Naive thymus-derived CD4-positive, alpha-beta T cell (primary cell): Measurements from ENCODE around the gene GHRH. TPM values are rescaled to one million over a fixed set of nuclear protein-coding genes. Genes with fewer than 3 reads are reported as not detected.

ENCODE experiments used
- ATAC-seq: fragments of 150-1000 bp; cut with Tn5 transposase; 2 replicates; pipeline ENCODE4 v1.10.0; 2021; ENCODE audit warnings: mild to moderate bottlenecking, moderate library complexity
- CTCF ChIA-PET: fragments of 350-600 bp; sonication (Branson Sonifier 250); formaldehyde crosslinking; loops from one replicate; lab custom pipeline; 2021; ENCODE audit warnings: antibody characterized with exemption; lab: Charles Lee
- POLR2A ChIA-PET: fragments of 350-600 bp; sonication (Branson Sonifier 250); formaldehyde crosslinking; loops from one replicate; lab custom pipeline; 2021; ENCODE audit warnings: antibody characterized with exemption, inconsistent platforms; lab: Charles Lee
- DNase-seq, 9 donors: peaks; one replicate each; pipeline versions ENCODE4 v3.0.0 to v3.0.0-alpha.2; 2020 to 2022; ENCODE audit warnings: mixed read lengths in 1 of 9
- H3K27ac ChIP-seq: one replicate; pipeline ENCODE4 v1.7.0; 2013; ENCODE audit warnings: mild to moderate bottlenecking, low read depth, low read length, moderate library complexity
- H3K27me3 ChIP-seq, 2 donors: one replicate each; pipeline ENCODE4 v1.7.0; 2013; ENCODE audit warnings: low read length in 2 of 2, mild to moderate bottlenecking in 2 of 2, moderate library complexity in 2 of 2; ENCODE audit not compliant: control insufficient read depth in 2 of 2, insufficient read depth in 2 of 2
- H3K36me3 ChIP-seq, 3 experiments: 1 replicate in 2 of 3; 2 replicates in 1 of 3; pipeline ENCODE4 v1.7.0; 2013; ENCODE audit warnings: low read length in 3 of 3, mild to moderate bottlenecking in 3 of 3, moderate library complexity in 1 of 3; ENCODE audit not compliant: insufficient read depth in 3 of 3, control insufficient read depth in 2 of 3
- H3K4me1 ChIP-seq, 2 donors: one replicate each; pipeline ENCODE4 v1.7.0; 2013; ENCODE audit warnings: low read length in 2 of 2, mild to moderate bottlenecking in 2 of 2, moderate library complexity in 1 of 2; ENCODE audit not compliant: control insufficient read depth in 2 of 2, insufficient read depth in 2 of 2
- H3K4me3 ChIP-seq: 2 replicates; pipeline ENCODE4 v1.7.0; 2013; ENCODE audit warnings: mild to moderate bottlenecking, low read length
- H3K9me3 ChIP-seq, 3 experiments: 1 replicate in 2 of 3; 2 replicates in 1 of 3; pipeline ENCODE4 v1.7.0; 2013; ENCODE audit warnings: low read length in 3 of 3; ENCODE audit not compliant: control insufficient read depth in 2 of 3
- H3K27ac Mint-ChIP-seq, 9 donors: one replicate each; pipeline ENCODE4 v1.8.0; 2020 to 2022; ENCODE audit warnings: mixed read lengths in 9 of 9, mild to moderate bottlenecking in 8 of 9, moderate library complexity in 5 of 9, inconsistent platforms in 2 of 9
- H3K27me3 Mint-ChIP-seq, 5 donors: one replicate each; pipeline ENCODE4 v1.8.0; 2021 to 2022; ENCODE audit warnings: mixed read lengths in 5 of 5, mild to moderate bottlenecking in 1 of 5
- H3K36me3 Mint-ChIP-seq, 5 donors: one replicate each; pipeline ENCODE4 v1.8.0; 2020 to 2022; ENCODE audit warnings: mixed read lengths in 5 of 5, mild to moderate bottlenecking in 3 of 5, inconsistent platforms in 1 of 5
- H3K4me1 Mint-ChIP-seq, 7 donors: one replicate each; pipeline ENCODE4 v1.8.0; 2020 to 2022; ENCODE audit warnings: mixed read lengths in 7 of 7, mild to moderate bottlenecking in 3 of 7, inconsistent platforms in 1 of 7
- H3K4me3 Mint-ChIP-seq, 10 donors: one replicate each; pipeline ENCODE4 v1.8.0; 2020 to 2022; ENCODE audit warnings: mild to moderate bottlenecking in 10 of 10, mixed read lengths in 10 of 10, moderate library complexity in 6 of 10, inconsistent platforms in 2 of 10
- H3K9me3 Mint-ChIP-seq, 11 donors: one replicate each; pipeline ENCODE4 v1.8.0; 2020 to 2022; ENCODE audit warnings: mixed read lengths in 11 of 11, mild to moderate bottlenecking in 4 of 11, inconsistent platforms in 1 of 11, moderate library complexity in 1 of 11
- intact Hi-C, 2 donors: fragments of 100-400 bp; cut with micrococcal nuclease; formaldehyde crosslinking; loops; one replicate each; pipeline ENCODE4 v1.15.1; 2023
- polyA plus RNA-seq, 2 donors: library from polyadenylated mRNA; unstranded; fragments of 300-500 nt; fragmentation: Illumina TruSeq; gene quantifications; one replicate each; pipeline ENCODE4 v1.2.3, GENCODE V29; 2021
- total RNA-seq, 6 experiments: library from RNA in 5 of 6; stranded (reverse) in 5 of 6; gene quantifications; 1 replicate in 5 of 6; 2 replicates in 1 of 6; pipeline ENCODE4 v1.2.3 and lab custom pipeline; 2021 to 2026

GHRH gene
- total and polyA plus RNA-seq, 7 experiments from 2014 or later: not detected

DNA sequence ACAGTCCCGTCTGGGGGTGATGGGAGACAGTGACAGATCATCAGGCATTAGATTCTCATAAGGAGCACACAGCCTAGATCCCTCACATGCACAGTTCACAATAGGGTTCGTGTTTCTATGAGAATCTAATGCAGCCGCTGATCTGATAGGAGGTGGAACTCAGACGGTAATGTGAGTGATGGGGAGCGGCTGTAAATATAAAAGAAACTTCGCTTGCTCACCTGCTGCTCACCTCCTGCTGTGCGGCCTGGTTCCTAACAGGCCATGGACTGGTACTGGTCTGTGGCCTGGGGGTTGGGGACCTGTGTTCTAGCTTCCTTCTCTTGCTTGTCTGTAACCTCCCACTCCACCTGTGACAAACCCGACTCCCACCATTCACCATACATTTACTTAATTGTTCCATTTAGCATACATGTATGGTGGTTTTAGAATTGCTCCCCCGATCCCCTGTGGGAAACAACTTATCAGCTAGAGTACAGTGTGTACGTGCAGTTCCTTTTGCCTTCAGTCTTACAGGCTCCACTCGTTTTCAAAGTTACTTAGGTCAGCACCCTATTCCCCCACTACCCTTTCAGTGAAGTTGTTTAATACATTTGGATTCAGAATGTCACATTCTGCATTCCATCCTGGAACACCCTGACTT is 31.8 kb upstream of the GHRH start:
- Mint-ChIP-seq H3K27me3 (no peaks in the 10 kb centered on the region), H3K4me1 (peaks cover 34 to 70% (median 66%) of the 10 kb centered on the region in 7 donors), H3K4me3 (peak overlapping the region in 3 of 10 donors; percentile 3 to 37 (median 10)), H3K36me3 (peaks cover 9 to 38% (median 33%) of the 10 kb centered on the region in 5 donors), H3K9me3 (peaks cover 0 to 8% (median 0%) of the 10 kb centered on the region in 11 donors), H3K27ac (no peak overlapping the region)
- H3K4me1 ChIP-seq: peaks cover 13 to 14% of the 10 kb centered on the region in 2 donors
- intact Hi-C loops: no loop called here
- no peak overlapping the region for H3K4me3 ChIP-seq
- H3K27me3 ChIP-seq: no peaks in the 10 kb centered on the region
- POLR2A ChIA-PET: no interaction called here
- DNase-seq: no peak
- peaks cover 0 to 9% (median 0%) of the 10 kb centered on the region in 3 experiments for H3K36me3 ChIP-seq
- CTCF ChIA-PET: no interaction called here
- ATAC-seq: no peak
- H3K27ac ChIP-seq: no peak overlapping the region
- H3K9me3 ChIP-seq: no peaks in the 10 kb centered on the region

DNA sequence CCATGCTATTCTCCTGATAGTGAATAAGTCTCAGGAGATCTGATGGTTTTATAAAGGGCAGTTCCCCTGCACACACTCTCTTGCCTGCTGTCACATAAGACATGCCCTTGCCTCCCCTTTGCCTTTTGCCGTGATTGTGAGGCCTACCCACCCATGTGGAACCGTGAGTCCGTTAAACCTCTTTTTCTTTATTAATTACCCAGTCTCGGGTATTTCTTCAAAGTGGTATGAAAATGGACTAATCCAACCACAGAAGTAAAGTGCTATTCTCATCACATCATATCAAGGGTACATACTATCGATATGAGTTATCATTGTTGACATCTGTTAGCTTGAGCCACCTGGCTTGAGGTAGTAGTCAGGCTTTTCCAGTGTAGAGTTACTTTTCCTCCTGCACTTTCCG is 30.1 kb upstream of the GHRH start:
- POLR2A ChIA-PET: no interaction called here
- intact Hi-C loops: no loop called here

DNA sequence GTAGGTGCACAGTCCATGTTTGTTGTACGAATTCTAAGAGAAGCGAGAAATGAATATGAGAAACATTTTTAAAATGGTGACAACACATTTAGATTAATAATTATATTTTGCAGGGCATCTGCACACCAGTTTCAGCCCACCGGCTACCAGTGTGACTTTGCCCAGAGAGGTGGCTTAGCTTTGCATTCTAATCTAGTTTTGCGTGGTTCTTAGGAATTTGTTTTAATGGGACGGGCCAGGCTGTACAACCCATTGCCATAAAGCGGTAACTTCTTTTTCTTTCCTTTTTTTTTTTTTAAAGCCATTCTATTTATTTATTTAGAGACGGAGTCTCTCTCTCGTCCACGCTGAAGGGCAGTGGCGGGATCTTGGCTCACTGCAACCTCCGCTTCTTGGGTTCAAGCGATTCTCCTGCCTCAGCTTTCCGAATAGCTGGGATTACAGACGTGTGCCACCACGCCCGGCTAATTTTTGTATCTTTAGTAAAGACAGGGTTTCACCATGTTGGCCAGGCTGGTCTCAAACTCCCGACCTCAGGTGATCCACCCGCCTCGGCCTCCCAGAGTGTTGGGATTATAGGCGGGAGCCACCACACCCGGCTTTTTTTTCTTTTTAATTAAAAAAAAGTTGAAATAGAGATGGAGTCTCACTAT is 28.7 kb upstream of the GHRH start:
- H3K4me3 Mint-ChIP-seq: peak overlapping the region; percentile 84 to 94 (median 91)
- Histone ChIP-seq H3K27me3 (no peaks in the 10 kb centered on the region), H3K36me3 (peaks cover 0 to 9% (median 0%) of the 10 kb centered on the region in 3 experiments), H3K27ac (peak overlapping the region; percentile 81), H3K9me3 (no peaks in the 10 kb centered on the region), H3K4me3 (peak overlapping the region; percentile 76), H3K4me1 (peaks cover 10 to 13% of the 10 kb centered on the region in 2 donors)
- DNase-seq (no peak), ATAC-seq (no peak)
- peaks cover 26 to 49% (median 43%) of the 10 kb centered on the region in 7 donors for H3K4me1 Mint-ChIP-seq
- intact Hi-C loops: no loop called here
- CTCF ChIA-PET: interaction anchor here (1.5 kb wide), 1 partner anchor 111 kb away, joined by 4 read pairs; the partner anchor contains the start of gene RPN2
- H3K36me3 Mint-ChIP-seq: peaks cover 9 to 26% (median 22%) of the 10 kb centered on the region in 5 donors
- peak overlapping the region; percentile 88 to 98 (median 94) for H3K27ac Mint-ChIP-seq
- H3K27me3 Mint-ChIP-seq: peaks cover 0 to 7% (median 4%) of the 10 kb centered on the region in 5 donors
- POLR2A ChIA-PET: interaction anchor here (0.7 to 1.5 kb wide), 8 partner anchors 9 to 251 kb away, joined by 3 to 6 read pairs (median 3); no protein-coding TSS in a partner anchor
- peaks cover 0 to 8% (median 0%) of the 10 kb centered on the region in 11 donors for H3K9me3 Mint-ChIP-seq

More for the DNA sequence above, 30.1 kb upstream of the GHRH start:
- CTCF ChIA-PET: no interaction called here
- Mint-ChIP-seq H3K9me3 (peaks cover 0 to 8% (median 0%) of the 10 kb centered on the region in 11 donors), H3K27me3 (peaks cover 0 to 4% (median 0%) of the 10 kb centered on the region in 5 donors), H3K4me1 (peaks cover 31 to 63% (median 57%) of the 10 kb centered on the region in 7 donors), H3K36me3 (peaks cover 9 to 30% (median 24%) of the 10 kb centered on the region in 5 donors), H3K27ac (peak overlapping the region in 5 of 9 donors; percentile 10 to 79 (median 65)), H3K4me3 (peak overlapping the region; percentile 27 to 93 (median 63))
- Histone ChIP-seq H3K27ac (no peak overlapping the region), H3K9me3 (no peaks in the 10 kb centered on the region), H3K27me3 (no peaks in the 10 kb centered on the region), H3K4me1 (peaks cover 13 to 14% of the 10 kb centered on the region in 2 donors), H3K36me3 (peaks cover 0 to 9% (median 0%) of the 10 kb centered on the region in 3 experiments), H3K4me3 (no peak overlapping the region)
- ATAC-seq (no peak), DNase-seq (no peak)

DNA sequence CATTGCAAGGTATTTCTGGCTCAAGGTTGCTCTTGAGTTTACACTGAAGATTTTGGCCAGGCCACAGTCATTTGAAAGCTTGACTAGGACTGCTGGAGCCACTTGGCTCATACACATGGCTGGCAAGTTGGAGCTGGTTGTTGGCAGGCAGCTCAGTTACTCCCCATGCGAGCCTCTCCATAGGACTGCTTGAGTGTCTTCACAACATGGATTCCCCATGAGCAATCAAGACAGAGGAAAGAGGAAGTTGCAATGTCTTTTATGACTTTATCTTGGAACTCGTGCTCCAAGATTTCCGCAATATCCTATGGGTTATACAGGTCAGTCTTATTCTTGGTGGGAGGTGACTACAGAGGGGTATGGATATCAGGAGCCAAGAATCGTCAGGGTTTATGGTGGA is 26.5 kb upstream of the GHRH start:
- H3K27ac Mint-ChIP-seq: peak overlapping the region in 3 of 9 donors; percentile 10 to 96 (median 87)
- Histone ChIP-seq H3K27me3 (no peaks in the 10 kb centered on the region), H3K4me3 (no peak overlapping the region), H3K36me3 (peaks cover 0 to 3% (median 0%) of the 10 kb centered on the region in 3 experiments), H3K4me1 (peaks cover 10 to 13% of the 10 kb centered on the region in 2 donors), H3K27ac (no peak overlapping the region), H3K9me3 (no peaks in the 10 kb centered on the region)
- H3K4me1 Mint-ChIP-seq: peaks cover 15 to 30% (median 24%) of the 10 kb centered on the region in 7 donors
- peaks cover 0 to 3% (median 0%) of the 10 kb centered on the region in 11 donors for H3K9me3 Mint-ChIP-seq
- CTCF ChIA-PET: interaction anchor here (0.5 kb wide), 1 partner anchor 92 kb away, joined by 5 read pairs; no protein-coding TSS in a partner anchor
- POLR2A ChIA-PET: interaction anchor here (0.5 to 1.6 kb wide), 4 partner anchors 12 to 240 kb away, joined by 4 to 11 read pairs (median 4); partner anchors contain the start of gene BLCAP
- peak overlapping the region; percentile 8 to 90 (median 64) for H3K4me3 Mint-ChIP-seq
- H3K36me3 Mint-ChIP-seq: peaks cover 3 to 11% (median 9%) of the 10 kb centered on the region in 5 donors
- intact Hi-C loops: loop anchor here (5.0 to 10.0 kb wide), 2 partner anchors 59 to 407 kb away; partner anchors contain the start of genes CTNNBL1 (in 1 of the 2) and SRC (in 1 of the 2)
- H3K27me3 Mint-ChIP-seq: peaks cover 0 to 10% (median 6%) of the 10 kb centered on the region in 5 donors
- no peak for DNase-seq
- no peak for ATAC-seq

DNA sequence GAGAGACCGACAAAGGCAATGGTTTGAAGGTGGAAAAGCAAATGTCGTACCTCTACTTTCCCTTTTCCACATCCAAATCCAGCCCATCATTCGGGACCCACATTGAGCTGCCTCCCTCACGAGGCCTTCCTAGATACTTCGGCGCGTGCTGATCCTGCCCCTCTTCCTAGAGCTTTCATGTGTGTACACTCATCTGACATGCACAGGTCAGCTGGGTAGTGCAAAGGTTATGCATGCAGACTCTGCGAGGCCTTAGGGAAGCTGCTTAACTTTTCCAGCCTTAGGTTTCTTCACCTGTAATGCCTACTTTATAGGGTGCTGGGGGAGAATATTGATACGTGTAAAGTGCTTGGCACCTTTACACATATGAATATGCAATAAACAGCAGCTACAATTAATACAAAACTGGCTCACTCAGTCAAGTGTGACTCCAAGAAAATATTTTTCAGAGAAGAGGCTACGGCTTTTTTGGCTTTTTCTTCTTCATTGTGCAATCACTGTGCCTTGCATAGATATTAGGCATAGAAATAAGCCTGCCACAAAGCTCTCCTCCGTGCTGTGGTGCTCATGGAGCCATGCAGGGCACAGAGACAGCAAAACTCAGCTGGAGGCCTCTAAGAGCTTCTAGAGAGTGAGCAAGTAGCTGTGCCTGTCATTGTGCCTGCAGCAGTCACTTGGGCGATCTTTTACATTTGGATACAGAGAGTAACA is 24.2 kb upstream of the GHRH start:
- CTCF ChIA-PET: no interaction called here

More for the DNA sequence above, 24.2 kb upstream of the GHRH start:
- Histone ChIP-seq H3K4me1 (peaks cover 9% of the 10 kb centered on the region in 2 donors), H3K27me3 (no peaks in the 10 kb centered on the region), H3K4me3 (no peak overlapping the region), H3K27ac (no peak overlapping the region), H3K36me3 (peaks cover 0 to 3% (median 0%) of the 10 kb centered on the region in 3 experiments), H3K9me3 (no peaks in the 10 kb centered on the region)
- Mint-ChIP-seq H3K27me3 (peaks cover 0 to 12% (median 6%) of the 10 kb centered on the region in 5 donors), H3K4me1 (peaks cover 0 to 11% (median 8%) of the 10 kb centered on the region in 7 donors), H3K9me3 (no peaks in the 10 kb centered on the region), H3K4me3 (no peak overlapping the region), H3K27ac (no peak overlapping the region), H3K36me3 (no peaks in the 10 kb centered on the region)
- DNase-seq: no peak
- intact Hi-C loops: loop anchor here (5.0 to 10.0 kb wide), 2 partner anchors 61 to 409 kb away; partner anchors contain the start of genes CTNNBL1 (in 1 of the 2) and SRC (in 1 of the 2)
- POLR2A ChIA-PET: no interaction called here
- no peak for ATAC-seq
